Fibroblast of upper back skin (primary cell): ENCODE data around the gene FAF2.
"Not testable (repeated sequence)": the region's sequence is repeated elsewhere in the genome, so short reads cannot be mapped to it uniquely, and the experiment has no call there.

Experiments
- DNase-seq: peaks from one replicate; pipeline ENCODE4 v3.0.0-alpha.2; 2013

Gene FAF2

GRCh38 chr5:176420086-176420485, 28.1 kb upstream of the FAF2 start:
- DNase-seq = no peak

GRCh38 chr5:176420972-176421544, 27.1 kb upstream of the FAF2 start:
- no peak for DNase-seq

GRCh38 chr5:176424181-176424580, 24.0 kb upstream of the FAF2 start:
- DNase-seq = no peak

- DNase-seq = peak; percentile 55
These were observed 23.0 kb upstream of the FAF2 start for GRCh38 chr5:176425138-176425537.

GRCh38 chr5:176425791-176426190, 22.4 kb upstream of the FAF2 start:
- no peak for DNase-seq

GRCh38 chr5:176426876-176427275, 21.3 kb upstream of the FAF2 start:
- no peak for DNase-seq

GRCh38 chr5:176427971-176428370, 20.2 kb upstream of the FAF2 start:
- DNase-seq = no peak

GRCh38 chr5:176429972-176430371, 18.2 kb upstream of the FAF2 start:
- DNase-seq = no peak

GRCh38 chr5:176432707-176433106, 15.5 kb upstream of the FAF2 start:
- DNase-seq = no peak

GRCh38 chr5:176436656-176437055, 11.5 kb upstream of the FAF2 start:
- DNase-seq = peak; percentile 70

GRCh38 chr5:176438959-176439757, 9.0 kb upstream of the FAF2 start:
- peak; percentile 87 for DNase-seq

- no peak for DNase-seq
These were observed 7.1 kb upstream of the FAF2 start for GRCh38 chr5:176440927-176441706.

GRCh38 chr5:176441921-176442323, 6.3 kb upstream of the FAF2 start:
- DNase-seq = no peak

- not testable (repeated sequence) for DNase-seq
These were observed 5.3 kb upstream of the FAF2 start for GRCh38 chr5:176442911-176443310.

- no peak for DNase-seq
These were observed 3.4 kb upstream of the FAF2 start for GRCh38 chr5:176444742-176445141.

GRCh38 chr5:176446028-176446665, 2.0 kb upstream of the FAF2 start:
- no peak for DNase-seq

- DNase-seq = no peak
These were observed 1.1 kb upstream of the FAF2 start for GRCh38 chr5:176446884-176447590.

GRCh38 chr5:176447591-176447977, 601 bp upstream of the FAF2 start:
- no peak for DNase-seq

GRCh38 chr5:176450077-176450476, 1.9 kb downstream of the FAF2 start:
- DNase-seq = no peak

- DNase-seq = no peak
These were observed 6.7 kb downstream of the FAF2 start for GRCh38 chr5:176454724-176455394.

GRCh38 chr5:176458904-176459561, 10.8 kb downstream of the FAF2 start:
- no peak for DNase-seq

GRCh38 chr5:176461349-176461748, 13.2 kb downstream of the FAF2 start:
- DNase-seq = no peak
